GM19193 (cell line): ENCODE data around the gene CCDC102B.

Experiments
- POLR2A ChIP-seq: IDR thresholded peaks from 4 replicates; pipeline ENCODE4 v1.6.1; 2011; ENCODE audit not compliant: insufficient read depth, insufficient read length; ENCODE audit errors: extremely low read depth

The CCDC102B gene

GRCh38 chr18:69044215-69044614, 246.3 kb downstream of the CCDC102B start:
- no peak for TF ChIP-seq POLR2A

GRCh38 chr18:69064063-69064462, 266.2 kb downstream of the CCDC102B start:
- no peak for TF ChIP-seq POLR2A

GRCh38 chr18:69067048-69067447, 269.2 kb downstream of the CCDC102B start:
- TF ChIP-seq POLR2A, result no peak

GRCh38 chr18:69071680-69072079, 273.8 kb downstream of the CCDC102B start:
- no peak for TF ChIP-seq POLR2A

GRCh38 chr18:69081846-69082245, 284.0 kb downstream of the CCDC102B start:
- no peak for TF ChIP-seq POLR2A

GRCh38 chr18:69082499-69082898, 284.6 kb downstream of the CCDC102B start:
- TF ChIP-seq POLR2A, result no peak

GRCh38 chr18:69085951-69086350, 288.1 kb downstream of the CCDC102B start:
- TF ChIP-seq POLR2A, result no peak

- TF ChIP-seq POLR2A, result no peak
Observed at GRCh38 chr18:69088973-69089372, 291.1 kb downstream of the CCDC102B start.

GRCh38 chr18:69097349-69097748, 299.5 kb downstream of the CCDC102B start:
- TF ChIP-seq POLR2A, result no peak

GRCh38 chr18:69102959-69103358, 305.1 kb downstream of the CCDC102B start:
- no peak for TF ChIP-seq POLR2A
